BJ (cell line): ENCODE data around the gene RPP21. TPM values are rescaled to one million over a fixed set of nuclear protein-coding genes. Genes with fewer than 3 reads are reported as not detected.

Source experiments
- CTCF ChIA-PET: fragments of 350-600 bp; formaldehyde crosslinking; extraction: SDS; loops from one replicate; lab custom pipeline; 2021; ENCODE audit warnings: antibody characterized with exemption, inconsistent platforms; lab: Yijun Ruan, JAX
- POLR2A ChIA-PET: fragments of 300-600 bp; sonication (Branson Sonifier 250); formaldehyde crosslinking; extraction: SDS; loops from one replicate; lab custom pipeline; 2021; ENCODE audit warnings: antibody characterized with exemption; lab: Charles Lee
- DNase-seq: peaks from one replicate; pipeline ENCODE4 v3.0.0-alpha.2; 2011; ENCODE audit warnings: low read depth
- H3K27me3 ChIP-seq: 2 replicates; pipeline ENCODE4 v1.6.0; 2011; ENCODE audit warnings: low read length; ENCODE audit not compliant: control insufficient read depth, insufficient read depth
- H3K36me3 ChIP-seq: 2 replicates; pipeline ENCODE4 v1.5.1; 2011; ENCODE audit warnings: low read length; ENCODE audit not compliant: control insufficient read depth, insufficient read depth
- H3K4me3 ChIP-seq: 2 replicates; pipeline ENCODE4 v1.5.1; 2011; ENCODE audit warnings: low read depth, mild to moderate bottlenecking, control low read depth, low read length
- polyA plus RNA-seq: library from polyadenylated mRNA; depleted of rRNA; stranded (reverse); fragments of >200 nt; gene quantifications from 2 replicates; pipeline ENCODE4 v1.2.3, GENCODE V29; 2011
- TF ChIP-seq, protein P1 (sequence below): IDR thresholded peaks from 2 replicates; pipeline ENCODE4 v1.5.1; 2011; ENCODE audit warnings: low read depth, mild to moderate bottlenecking, control low read depth, inconsistent platforms, low read length, moderate library complexity; ENCODE audit not compliant: insufficient read depth

Gene RPP21
- polyA plus RNA-seq, 1 experiment: 28.3 TPM

DNA sequence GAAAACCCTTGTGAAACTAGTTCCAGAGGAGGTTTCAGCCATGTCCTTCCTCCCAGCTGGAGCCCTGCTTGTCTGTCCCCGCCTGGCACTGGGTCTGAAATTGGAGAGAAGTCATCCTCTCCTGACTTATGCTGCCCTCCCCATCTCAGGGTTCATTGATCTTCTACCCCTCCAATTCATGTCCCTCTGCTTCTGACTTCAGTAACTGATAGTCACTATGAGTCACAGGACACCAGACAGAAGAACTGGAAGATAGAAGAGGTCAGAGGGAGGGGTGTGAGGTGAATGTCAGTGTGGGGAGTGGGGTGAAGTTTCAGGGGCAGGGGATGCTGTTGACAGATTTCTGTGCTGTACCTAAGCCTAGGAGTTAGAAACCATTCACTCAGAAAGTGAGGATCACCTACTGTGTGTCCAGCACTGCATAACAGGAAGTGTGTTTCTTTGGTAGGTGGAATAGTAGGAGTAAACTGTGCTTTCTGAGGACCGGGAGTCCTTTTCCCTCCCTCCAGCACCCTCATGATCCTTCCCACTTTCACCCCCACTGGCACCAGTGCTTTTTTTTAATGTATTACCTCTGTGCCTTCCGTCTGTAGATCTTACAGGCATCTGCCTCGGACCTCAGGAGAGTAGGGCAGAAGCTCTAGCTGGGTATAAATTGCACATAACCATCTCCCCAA lies 627 bp upstream of the RPP21 start:
- no peak overlapping the region for H3K4me3 ChIP-seq
- ChIA-PET POLR2A (no interaction called here), CTCF (interaction anchor here (0.8 kb wide), 1 partner anchor 117 kb away, joined by 3 read pairs; no protein-coding TSS in a partner anchor)
- no peak for DNase-seq
- H3K36me3 ChIP-seq: peaks cover 7% of the 10 kb centered on the region
- H3K27me3 ChIP-seq: no peaks in the 10 kb centered on the region
- TF ChIP-seq, protein P1, sequence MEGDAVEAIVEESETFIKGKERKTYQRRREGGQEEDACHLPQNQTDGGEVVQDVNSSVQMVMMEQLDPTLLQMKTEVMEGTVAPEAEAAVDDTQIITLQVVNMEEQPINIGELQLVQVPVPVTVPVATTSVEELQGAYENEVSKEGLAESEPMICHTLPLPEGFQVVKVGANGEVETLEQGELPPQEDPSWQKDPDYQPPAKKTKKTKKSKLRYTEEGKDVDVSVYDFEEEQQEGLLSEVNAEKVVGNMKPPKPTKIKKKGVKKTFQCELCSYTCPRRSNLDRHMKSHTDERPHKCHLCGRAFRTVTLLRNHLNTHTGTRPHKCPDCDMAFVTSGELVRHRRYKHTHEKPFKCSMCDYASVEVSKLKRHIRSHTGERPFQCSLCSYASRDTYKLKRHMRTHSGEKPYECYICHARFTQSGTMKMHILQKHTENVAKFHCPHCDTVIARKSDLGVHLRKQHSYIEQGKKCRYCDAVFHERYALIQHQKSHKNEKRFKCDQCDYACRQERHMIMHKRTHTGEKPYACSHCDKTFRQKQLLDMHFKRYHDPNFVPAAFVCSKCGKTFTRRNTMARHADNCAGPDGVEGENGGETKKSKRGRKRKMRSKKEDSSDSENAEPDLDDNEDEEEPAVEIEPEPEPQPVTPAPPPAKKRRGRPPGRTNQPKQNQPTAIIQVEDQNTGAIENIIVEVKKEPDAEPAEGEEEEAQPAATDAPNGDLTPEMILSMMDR: no peak

DNA sequence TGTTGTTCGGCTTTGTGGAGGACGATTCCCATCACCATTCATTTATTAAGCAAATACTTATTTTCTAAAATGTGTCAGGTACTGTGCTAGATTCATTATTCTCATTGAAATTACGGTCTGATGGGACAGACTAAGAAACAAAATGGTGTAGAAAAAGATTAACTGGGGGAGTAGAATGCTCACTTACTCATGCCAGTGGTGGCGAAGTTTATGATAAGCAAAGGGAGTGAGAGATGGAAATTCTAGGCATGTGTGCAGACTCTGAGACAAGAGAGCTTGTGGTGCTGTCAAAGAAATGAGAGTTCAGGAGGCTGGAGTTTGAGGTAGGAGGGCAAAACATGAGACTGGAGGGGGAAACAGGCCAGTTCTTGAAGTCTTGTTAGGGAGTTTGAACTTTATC lies 896 bp downstream of the RPP21 start:
- peak overlapping the region; percentile 85 for H3K4me3 ChIP-seq
- ChIA-PET CTCF (no interaction called here), POLR2A (no interaction called here)
- no peaks in the 10 kb centered on the region for H3K27me3 ChIP-seq
- no peak for DNase-seq
- TF ChIP-seq, protein P1: no peak
- peaks cover 7% of the 10 kb centered on the region for H3K36me3 ChIP-seq

DNA sequence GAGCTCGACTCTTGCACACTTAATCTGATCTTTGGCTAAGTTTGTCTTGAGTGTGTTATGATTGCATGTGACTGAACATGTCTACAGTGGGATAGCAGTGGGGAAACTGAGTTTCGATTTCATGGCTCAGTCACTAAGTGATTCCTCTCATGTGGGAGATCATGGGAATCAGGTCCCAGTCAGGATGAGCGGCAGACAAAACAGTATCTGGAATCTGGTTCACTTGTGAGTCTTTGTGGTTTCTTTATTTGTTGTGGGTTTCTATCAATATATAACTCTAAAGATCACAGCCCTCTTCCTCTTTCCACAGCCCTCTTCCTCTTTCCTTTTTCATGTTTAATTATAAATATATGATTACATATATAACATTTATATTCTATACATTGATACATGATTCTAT lies 4.0 kb downstream of the RPP21 start:
- Histone ChIP-seq H3K36me3 (peaks cover 2% of the 10 kb centered on the region; the same call in 1 of the 2 replicates), H3K27me3 (no peaks in the 10 kb centered on the region), H3K4me3 (no peak overlapping the region)
- ChIA-PET CTCF (no interaction called here), POLR2A (no interaction called here)
- no peak for DNase-seq
- TF ChIP-seq, protein P1: no peak

DNA sequence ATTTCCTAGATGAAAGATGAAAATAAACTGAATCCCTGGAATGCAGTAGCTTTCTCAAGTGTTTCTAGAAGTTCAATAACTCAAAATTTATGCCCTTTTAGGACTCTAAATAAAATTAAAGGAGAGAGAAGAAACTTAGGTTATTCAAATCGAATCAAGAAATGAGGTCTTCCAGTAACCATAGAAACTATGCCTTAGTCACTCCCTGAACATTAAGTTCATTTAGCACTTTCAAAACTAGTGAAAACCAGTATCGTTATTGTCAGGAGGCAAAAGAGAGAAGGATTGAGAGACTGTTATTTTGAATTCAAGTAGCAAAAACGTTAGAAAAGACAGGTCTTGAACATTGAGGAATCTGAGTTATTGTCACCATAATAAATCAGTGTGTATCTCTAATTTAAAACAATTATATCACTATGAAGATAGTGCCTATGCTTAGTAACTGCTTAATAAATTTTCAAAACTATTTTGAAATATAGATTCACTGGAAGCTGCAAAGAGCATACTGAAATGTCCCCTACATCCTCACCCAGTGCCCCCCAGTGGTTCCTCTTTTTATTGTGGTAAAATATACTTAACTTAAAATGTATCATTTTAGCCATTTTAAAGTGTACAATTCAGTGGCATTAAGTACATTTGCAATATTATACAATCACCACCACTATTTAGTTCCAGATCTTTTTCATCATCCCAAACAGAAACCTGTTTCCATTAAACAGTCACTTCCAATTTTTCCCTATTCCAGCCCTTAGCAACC lies 4.6 kb downstream of the RPP21 start:
- TF ChIP-seq, protein P1: no peak
- H3K4me3 ChIP-seq: no peak overlapping the region
- DNase-seq: no peak
- ChIA-PET POLR2A (no interaction called here), CTCF (no interaction called here)
- 0 out of 2 replicates have a peak, but pooled peaks cover 1% of the 10 kb centered on the region for H3K27me3 ChIP-seq
- H3K36me3 ChIP-seq: peaks cover 2% of the 10 kb centered on the region; the same call in 1 of the 2 replicates

DNA sequence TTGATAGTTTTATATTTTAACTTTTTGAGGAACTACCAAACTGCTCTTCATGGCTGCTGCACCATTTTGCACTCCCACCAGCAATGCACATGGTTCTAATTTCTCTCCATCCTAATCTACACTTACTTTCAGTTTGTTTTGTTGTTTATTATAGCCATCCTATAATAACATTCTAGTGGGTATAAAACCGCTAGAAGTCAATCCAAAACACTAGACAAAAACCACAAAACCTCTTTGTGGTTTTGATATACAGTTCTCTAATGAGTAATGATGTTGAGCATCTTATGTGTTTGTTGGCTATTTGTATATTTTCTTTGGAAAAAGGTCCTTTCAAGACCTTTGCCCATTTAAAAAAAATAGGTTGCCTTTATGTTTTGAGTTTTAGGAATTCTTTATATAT lies 5.6 kb downstream of the RPP21 start:
- Histone ChIP-seq H3K4me3 (no peak overlapping the region), H3K36me3 (peaks cover 2% of the 10 kb centered on the region; the same call in 1 of the 2 replicates), H3K27me3 (peaks cover 5% of the 10 kb centered on the region)
- DNase-seq: no peak
- POLR2A ChIA-PET: no interaction called here
- TF ChIP-seq, protein P1: no peak
- CTCF ChIA-PET: no interaction called here
